CD4-positive, alpha-beta T cell treated with Interleukin-15 for 1 hour (primary cell): Measurements from ENCODE around the gene BCL2L15.

ENCODE experiments used
- DNase-seq: peaks from one replicate; pipeline ENCODE4 v3.0.0-alpha.2; 2020

Gene BCL2L15

DNA sequence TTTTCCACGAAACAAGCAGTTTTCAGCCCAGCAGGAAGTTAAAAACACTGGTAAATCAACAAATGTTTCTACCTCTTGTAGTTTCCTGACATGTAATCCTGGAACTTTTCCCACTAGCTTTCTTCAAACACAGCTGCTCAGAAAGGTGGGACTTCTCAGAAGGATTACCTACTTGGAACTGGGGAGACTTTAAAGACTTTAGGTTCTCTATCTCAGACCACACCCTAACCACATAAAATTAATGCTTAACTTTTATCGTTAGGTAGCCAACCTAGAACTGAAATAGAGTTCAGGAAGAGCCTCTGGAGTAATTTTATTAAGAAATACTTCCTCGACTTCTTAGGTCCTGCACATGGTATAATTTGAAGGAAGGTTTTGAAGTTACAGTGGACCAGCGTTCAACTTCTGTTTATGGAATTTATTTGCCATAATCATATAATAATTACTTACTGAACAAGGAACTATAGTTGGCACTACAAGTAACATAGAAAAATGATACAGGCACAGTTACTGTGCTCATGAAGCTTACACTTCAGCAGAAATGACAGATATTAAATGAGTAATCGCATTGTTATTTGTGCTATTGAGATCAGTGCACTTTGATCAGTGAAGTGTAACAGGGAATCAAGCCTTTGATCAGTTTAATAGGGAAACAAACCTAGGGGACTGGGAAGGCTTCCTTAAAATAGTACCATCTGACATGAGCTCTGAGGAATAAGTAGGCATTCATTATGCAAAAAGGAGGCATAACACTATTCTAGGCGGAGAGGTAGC, at the start of gene BCL2L15:
Gene BCL2L15, minus strand, starts transcription at position 180 of the 774 bp plus-strand sequence. CDS start 206 bp downstream, outside the sequence.
- DNase-seq, result no peak

DNA sequence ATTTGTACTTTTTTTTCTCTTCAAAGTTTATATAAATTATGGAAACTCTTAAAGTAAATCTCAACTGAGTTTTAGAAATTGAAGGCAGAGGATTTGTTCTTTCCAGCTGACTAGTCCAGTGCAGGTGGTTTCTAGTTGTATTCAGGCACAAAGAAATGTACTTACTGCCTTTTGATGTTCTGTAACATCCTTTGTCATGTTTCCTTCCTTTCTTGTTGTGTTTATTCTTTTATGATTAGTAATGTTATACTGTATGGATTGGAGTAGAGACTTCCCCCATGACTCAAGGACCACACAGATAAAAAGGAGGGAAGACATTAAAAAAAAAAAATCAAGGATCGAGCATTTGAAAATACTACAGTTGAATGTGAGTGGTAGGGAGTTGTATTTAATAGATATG, 49.8 kb upstream of the BCL2L15 start:
- DNase-seq, result no peak

DNA sequence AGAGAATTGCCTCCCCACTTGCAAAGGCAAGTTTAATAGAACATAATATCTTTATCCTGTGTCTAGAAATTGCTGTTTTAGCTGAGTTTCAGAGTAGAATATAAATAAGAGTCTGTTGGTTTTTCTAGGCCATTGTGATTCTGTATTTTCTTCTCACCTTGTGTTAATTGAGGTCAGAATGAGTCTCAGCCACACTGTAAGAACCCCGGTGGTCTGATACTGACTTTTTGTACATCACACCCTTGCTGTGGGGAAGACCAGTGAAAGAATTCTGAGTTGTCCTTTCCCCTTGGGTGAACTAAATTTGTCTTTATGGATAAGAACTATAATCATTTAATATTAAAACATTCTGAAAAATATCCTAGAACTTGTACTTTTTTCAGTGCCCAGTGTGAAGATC, 48.6 kb upstream of the BCL2L15 start:
- DNase-seq, result no peak

DNA sequence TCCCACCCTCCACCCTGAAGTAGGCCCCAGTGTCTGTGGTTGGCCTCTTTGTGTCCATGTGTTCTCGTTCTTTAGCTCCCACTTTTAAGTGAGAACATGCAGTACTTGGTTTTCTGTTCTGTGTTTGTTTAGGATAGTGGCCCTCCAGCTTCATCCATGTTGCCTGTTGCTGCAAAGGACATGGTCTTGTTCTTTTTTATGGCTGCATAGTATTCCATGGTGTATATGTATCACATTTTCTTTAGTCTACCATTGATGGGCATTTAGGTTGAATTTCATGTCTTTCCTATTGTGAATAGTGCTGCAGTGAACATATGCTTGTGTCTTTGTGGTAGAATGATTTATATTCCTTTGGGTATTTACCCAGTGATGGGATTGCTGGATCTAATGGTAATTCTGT, 47.8 kb upstream of the BCL2L15 start:
- no peak for DNase-seq

DNA sequence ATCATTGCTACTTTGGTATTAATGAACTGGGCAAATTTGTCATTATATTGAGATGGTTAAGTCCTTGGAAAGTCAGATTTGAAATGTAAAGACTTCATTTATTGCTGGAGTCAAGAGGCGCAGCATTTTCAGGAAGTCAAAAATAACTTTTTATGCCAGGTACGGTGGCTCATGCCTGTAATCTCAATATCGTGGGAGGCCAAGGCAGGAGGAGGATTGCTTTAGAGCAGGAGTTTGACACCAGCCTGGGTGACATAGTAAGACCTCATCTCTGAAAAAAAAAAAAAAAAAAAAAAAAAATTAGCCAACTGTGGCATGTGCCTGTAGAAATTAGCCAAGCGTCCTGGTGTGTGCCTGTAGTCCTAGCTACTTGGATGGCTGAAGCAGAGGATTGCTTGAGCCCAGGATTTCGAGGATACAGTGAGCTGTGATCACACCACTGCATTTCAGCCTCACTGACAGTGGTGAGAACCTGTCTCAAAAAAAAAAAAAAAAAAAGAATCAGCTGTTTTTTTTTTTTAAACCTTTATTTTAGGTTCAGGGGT, 47.2 kb upstream of the BCL2L15 start:
- DNase-seq, result no peak

DNA sequence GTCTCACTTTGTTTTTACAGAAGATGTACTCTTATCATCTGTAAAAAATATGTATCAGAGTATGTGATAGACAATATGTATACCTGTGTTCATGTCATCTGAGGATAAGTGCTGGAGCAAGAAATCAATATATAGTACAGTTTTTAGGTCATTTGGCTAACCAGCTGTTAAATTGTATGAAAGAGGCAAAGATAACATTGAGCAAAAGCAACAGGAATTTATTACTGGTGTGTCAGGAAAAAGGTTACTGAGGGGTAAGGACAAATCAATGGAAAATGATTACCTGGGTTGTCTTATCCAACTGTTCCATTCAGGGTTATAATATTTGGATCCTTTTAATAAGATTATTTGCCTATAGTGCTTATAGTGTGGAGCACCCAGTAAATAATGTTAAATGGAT, 46.6 kb upstream of the BCL2L15 start:
- DNase-seq, result no peak

DNA sequence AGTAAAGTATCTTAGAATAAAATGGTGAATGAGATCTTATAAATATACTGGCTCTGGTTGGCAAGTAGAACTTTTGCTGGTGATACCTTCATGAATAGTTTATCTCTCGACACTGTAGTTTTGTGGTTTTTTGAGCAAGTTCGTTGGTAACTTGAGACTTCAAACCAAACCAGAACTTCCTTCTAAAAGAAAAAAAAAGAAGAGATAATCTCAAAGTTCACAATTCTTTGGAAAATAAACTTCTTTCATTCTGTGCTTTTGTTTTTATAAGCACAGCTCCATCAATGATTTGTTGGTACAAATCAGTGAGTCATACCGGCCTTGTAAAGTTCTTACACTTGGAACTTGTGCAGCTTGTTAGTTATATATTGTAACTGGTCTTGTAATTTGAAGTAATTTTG, 44.1 kb upstream of the BCL2L15 start:
- DNase-seq, result no peak

DNA sequence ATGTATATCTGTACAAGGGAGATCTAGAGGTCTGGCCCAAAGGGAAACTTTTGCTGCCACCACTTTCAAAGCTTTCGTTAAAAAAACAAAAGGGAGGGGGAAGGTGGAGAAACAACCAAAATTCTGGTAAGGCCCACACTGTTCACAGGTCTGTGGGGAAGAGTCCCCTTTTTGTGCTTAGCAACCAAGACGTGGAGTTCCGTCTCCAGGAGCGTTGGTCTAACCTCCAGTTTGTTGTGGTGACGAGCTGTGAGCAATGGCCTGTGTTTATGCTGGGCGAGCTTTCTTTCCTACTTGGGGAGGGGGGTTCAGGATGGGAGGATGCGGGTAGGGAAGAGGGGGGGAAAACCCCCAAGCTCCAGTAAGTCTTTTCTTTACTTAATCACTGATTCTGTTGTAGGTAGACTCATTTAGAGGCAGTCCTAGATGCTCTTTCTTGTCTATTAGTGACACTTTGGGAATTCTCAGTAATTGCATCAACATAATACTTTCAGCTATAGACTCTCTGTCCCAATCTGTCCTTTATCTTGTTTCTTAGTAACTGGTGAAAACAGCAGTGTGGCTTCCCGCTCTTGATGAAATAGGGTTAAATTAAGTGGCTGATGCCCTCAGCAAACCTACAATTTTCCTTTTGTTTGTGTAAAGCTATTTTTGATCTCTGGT, 43.2 kb upstream of the BCL2L15 start:
- peak; percentile 91 for DNase-seq

DNA sequence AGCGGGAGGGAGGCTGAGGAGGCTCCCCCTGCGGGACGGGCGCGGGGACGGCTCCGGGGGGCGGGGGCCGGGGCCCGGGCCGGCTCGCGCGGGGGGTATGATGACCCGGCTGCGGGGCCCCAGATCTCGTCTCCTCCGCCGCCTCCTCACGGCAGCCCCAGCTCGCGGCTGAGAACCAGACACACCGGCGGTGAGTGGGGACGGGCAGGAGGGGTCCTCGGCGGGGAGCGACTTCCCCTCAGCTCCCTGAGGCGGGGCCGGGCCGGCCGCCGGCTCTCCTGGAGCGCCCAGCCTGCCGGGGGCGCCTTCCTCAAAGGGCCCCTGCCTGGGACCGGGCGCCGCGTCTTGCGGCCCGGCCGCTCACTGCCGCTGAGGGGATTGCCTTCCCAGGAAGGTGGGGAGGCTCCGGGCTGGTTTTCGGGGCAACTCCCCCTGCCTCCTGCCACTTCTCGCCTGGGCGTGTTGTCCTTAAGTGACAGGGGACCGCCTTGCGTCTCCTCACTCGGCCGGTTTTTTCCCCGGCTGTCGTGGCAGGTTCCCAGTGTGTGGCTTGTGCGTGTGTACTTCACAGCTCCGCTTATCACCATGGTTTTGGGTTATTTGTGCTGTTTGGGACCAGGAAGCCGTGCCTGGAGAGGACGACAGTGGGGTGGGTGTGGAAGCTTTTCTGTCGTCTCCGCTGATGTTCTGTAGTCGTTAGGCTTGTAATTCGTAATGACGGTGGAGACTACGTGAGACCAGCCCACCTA, 42.5 kb upstream of the BCL2L15 start:
- peak; percentile 87 for DNase-seq

DNA sequence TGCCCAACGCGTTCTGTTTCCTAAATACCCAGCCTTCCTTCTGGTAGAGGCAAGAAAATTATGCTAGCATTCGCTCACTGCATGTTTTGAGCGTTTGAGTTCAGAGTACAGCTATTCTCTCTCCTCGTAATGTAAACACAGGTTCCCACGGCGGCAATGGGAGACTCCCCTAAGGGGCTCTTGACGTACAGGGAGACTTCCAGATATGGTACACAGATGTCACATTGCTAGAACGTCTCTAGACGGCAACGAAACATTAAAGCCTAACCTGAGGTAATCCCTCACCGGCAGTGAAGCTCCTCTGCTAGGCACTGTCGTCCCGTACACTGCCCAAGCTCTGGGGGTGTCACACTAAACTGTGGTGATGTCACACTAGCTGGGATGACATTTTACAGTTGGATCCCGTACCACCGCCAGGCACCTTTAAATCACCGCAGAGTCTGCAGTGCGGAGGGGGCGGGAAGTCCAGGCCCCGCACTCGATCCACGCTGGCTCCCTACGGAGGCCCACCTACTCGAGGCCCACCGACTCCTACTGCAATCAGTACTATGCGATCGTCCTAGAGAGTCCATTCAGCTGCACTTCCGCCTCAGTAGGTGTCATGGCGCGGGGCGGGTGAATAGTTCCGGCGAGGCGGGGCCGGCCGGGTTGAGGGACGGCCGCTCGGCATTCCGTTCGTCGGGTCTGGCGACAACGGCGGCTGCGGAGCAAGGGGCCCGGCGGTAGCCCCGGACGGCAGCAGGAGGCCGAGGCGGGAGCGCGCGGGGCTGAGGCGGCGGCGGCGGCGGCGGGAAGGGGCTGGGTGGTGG, 41.8 kb upstream of the BCL2L15 start, which contains the start of gene HIPK1:
Gene HIPK1, plus strand, starts transcription at position 384 of the 809 bp plus-strand sequence.
- DNase-seq, result peak; percentile 91

DNA sequence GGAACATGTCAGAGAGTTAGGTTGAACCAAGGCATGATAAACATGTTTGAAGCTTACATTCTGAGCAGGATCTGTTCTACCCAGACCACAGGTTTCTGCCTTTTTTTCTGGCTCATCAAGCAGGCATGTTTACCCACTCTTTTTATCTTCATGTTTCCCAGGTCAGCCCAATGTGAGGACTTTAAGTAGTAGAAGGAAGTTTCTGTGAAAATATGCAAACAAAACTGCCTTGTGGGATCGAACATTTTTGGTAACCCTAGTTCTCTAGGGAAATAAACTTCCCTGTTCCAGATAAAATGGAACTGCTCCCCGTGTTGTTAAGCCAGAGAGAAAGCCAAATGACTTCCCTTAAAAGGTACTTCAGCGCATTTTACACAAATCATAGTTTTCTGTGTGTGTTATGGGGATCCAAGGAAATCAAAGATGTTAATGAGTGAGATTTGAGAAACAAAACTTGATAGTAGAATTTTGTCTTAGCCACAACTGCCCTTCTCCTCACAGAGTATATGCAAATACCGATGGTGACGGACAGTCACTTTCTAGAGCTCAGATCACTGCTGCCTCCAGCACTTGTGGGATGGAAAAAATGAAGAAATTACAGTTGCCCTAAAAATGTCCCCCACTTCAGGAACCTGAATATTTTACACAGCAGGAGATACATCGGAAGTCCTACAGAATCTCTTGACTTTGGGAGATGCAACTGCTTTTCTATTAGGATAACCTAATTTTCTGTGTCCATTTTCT, 41.0 kb upstream of the BCL2L15 start:
- no peak for DNase-seq

DNA sequence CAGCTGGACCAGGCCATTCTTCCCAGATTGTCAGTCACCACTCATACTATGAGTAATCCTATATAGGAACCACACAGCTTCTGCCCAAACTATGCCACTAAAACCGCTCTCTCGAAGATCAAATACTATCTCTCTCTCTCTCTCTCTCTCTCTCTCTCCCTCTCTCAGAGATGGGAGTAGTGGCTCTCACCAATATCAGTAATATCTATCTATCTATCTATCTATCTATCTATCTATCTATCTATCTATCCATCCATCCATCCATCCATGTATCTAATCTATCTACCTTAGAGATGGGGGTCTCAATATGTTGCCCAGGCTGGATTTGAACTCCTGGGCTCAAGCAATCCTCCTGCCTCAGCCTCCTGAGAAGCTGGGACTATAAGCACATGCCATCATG, 37.1 kb upstream of the BCL2L15 start:
- DNase-seq, result no peak

DNA sequence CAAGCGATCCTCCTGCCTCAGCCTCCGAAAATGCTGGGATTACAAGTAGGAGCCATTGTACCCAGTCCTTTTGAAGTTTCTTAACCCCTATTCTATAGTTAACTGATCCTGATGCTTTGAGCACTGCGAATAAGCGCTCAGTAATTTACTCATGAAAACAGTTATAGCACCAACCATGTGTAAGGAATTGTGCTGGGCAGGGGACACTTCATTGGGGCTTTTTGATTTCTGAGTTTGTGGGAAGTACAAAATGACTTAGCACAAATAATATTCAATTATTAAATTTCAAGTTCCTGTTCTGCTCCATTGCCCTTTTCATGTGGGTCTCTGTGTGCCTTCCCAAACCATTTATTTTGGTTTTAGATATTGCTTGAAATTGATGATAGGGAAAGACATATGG, 35.6 kb upstream of the BCL2L15 start:
- DNase-seq, result no peak

DNA sequence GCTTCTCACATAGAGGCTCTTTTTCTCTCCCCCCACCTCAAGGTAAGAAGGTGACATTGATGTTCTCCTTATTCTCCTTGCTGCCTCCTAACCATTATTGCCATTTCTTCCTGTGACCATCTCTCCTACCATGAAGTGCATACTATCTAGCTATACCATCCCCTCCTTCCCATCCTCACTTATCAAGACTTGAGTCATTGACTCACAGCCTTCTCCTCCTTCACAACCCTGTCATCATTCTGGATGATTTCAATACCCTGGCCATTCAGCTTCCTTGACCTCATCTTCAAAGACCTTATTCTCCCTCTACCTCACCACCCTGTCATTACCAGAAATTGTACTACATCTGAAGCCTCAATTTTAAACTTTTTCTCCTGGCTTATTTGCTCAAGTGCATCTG, 30.9 kb upstream of the BCL2L15 start:
- no peak for DNase-seq

DNA sequence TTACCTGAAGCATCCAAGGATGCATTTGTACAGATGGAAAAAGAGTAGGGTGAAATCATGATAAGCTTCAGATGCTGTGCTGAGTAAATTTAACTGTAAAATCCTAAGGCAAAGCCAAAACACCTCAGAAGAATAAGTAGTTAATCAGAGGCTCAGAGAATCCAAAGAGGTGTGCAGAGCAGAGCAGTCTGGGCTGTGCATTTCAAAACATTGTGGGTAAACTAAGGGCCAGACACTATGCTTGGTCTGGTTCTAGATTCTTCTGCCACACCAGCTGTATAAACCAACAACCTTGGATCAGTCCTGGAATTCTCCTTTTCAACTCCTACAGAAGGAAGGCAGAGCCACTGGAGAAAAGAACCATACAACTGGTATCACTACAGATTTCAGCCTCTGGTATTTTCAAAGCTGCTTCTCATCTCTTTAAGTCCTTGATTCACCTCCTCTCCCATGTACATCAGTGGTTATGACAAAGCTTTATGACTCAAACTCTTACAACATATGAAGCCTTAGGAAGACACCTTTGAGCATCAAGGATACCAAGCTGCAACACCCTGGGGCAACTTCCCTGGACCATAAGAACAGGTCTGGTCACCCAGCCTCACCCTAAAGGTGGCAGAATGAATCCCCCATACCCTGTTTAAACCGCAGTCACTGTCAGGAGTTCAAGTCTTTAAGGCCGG, 30.2 kb upstream of the BCL2L15 start:
- DNase-seq, result no peak

DNA sequence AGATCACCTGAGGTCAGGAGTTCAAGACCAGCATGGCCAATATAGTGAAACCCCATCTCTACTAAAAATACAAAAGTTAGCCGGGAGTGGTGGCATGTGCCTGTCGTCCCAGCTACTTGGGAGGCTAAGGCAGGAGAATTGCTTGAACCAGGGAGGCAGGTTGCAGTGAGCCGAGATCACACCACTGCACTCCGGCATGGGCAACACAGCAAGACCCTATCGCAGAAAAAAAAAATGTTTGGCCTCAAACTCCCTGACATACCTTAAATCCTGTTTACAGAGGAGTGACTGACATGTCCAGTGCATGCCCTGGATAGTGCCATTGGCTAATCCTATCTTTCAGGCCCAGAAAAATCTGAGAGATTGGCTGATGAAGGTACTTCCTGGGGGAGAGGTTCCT, 29.6 kb upstream of the BCL2L15 start:
- DNase-seq, result no peak

DNA sequence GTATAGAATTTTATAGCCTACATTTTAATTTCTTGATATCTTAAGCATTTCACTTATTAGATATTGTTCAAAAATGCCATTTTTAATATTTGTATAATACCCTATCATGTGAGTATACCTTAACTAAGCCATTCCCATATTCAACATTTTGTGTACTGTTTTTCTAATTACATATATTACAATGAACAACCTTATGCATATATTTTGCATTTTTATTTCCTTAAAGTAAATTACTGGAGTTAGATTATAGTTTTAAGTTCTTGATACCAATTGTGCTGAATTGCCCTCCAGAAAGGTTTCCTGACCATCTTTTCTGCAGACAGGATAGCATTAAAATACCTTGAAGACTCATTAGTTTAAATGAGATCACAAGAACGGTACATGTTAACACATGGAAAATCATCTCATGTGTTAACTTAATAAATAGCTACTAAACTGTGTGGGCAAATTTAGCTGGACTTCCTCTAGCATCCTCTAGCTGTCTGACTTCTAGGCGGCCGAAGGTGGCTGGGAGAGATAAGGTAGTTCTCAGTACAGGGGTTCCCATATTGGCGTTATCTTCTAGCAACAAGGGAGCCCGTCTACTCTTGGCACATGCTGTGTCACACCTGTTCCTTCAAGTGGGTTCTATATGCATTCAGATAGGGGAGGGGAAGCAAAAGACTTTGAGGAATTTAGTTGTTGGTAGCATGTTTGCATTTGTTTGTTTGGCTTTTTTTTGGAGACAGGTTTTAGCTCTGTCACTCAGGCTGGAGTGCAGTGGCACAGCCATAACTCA, 26.7 kb upstream of the BCL2L15 start:
- no peak for DNase-seq

DNA sequence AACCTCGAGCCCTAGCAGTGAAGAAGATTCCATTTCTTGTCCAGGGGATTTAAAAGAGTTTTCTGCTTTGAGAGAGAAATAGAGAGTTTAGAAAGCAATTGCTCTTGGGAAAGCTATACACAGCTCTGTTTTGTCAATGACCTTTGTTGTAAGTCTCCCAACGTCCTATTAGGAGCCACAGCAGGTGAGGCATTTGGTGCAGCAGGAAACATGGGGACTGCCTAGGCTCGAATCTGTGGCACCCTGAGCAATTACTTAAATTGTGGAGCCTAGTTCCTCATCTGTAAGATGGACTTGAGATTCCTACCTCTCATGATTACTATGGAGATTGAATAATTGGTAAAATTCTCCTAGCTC, 25.9 kb upstream of the BCL2L15 start:
- DNase-seq, result no peak

DNA sequence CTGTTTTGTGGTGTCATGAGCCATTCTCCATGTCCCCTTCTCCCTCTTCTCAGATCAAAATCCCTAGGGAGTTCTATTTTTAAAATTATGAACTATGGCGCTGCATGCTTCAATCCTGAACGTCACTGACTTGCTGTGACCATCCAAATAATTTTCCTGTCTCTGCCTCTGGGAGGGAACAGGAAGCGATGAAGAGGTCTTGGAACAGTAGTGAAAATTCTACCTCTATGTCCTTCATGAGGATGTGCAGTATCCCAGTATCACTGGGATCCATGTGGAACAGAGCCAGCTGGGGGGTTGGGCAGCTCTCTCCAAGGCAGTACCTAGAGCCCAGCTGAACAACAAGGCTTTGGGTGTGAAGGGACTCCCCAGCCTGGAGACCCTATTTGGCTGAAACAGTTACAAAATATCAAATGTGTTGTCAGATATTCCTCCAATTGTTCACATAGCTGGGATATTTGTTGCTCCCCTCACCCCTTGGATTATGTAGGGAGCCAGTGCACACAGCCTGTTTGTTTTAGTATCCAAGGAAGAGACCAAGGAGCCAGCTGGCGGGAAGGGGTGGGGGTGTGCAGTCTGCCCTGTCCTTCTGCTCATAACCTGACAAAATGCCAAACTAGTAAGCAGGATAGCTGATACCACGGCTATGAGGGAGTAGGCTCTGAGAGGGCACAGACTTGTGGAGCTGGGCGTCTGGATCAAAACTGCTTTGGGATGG, 25.4 kb upstream of the BCL2L15 start:
- no peak for DNase-seq

DNA sequence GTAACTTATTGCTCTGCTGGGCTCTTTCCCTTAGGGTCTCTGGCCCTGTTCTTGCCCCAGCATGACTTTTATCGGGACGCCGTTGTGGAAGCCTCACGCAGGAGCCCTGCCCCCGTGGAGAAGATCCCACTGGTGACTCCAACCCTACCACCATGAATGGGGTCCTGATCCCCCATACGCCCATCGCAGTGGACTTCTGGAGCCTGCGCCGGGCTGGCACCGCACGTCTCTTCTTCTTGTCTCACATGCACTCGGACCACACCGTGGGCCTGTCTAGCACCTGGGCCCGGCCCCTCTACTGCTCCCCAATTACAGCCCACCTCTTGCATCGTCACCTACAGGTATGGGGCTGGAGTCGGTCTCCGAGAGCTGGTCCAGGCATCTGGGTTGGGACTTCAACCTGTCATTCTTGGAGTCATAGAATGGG, 18.1 kb upstream of the BCL2L15 start:
- no peak for DNase-seq
